Esophagus squamous epithelium (tissue), 5 donors: ENCODE results near the gene RASAL2. TPM values are rescaled to one million over a fixed set of nuclear protein-coding genes. Genes with fewer than 3 reads are reported as not detected.

Source experiments
- DNase-seq: peaks from one replicate; lab custom pipeline; 2025; lab: John Stamatoyannopoulos, UW
- H3K27ac ChIP-seq, 4 donors: fragments of 200-600 bp; sonication (generic); one replicate each; pipeline ENCODE4 v1.5.1; 2016 to 2019; ENCODE audit warnings: mild to moderate bottlenecking in 1 of 4
- H3K27me3 ChIP-seq, 4 donors: fragments of 200-600 bp; sonication (generic); 1 replicate in 3 of 4; 2 replicates in 1 of 4; pipeline versions ENCODE4 v1.5.1 to v1.6.0; 2017 to 2021; ENCODE audit warnings: antibody characterized with exemption in 1 of 4
- H3K36me3 ChIP-seq, 3 donors: fragments of 200-600 bp; sonication (generic); one replicate each; pipeline ENCODE4 v1.5.1; 2016 to 2019
- H3K4me1 ChIP-seq, 3 donors: fragments of 200-600 bp; sonication (generic); one replicate each; pipeline ENCODE4 v1.5.1; 2017 to 2019
- H3K4me3 ChIP-seq, 4 donors: fragments of 200-600 bp; sonication (generic); 1 replicate in 3 of 4; 2 replicates in 1 of 4; pipeline ENCODE4 v1.5.1; 2016 to 2019; ENCODE audit warnings: mild to moderate bottlenecking in 2 of 4, moderate library complexity in 1 of 4
- H3K9me3 ChIP-seq, 3 donors: fragments of 200-600 bp; sonication (generic); one replicate each; pipeline ENCODE4 v1.5.1; 2016 to 2019
- POLR2A ChIP-seq, 4 donors: fragments of 450-650 bp; IDR thresholded peaks; one replicate each; pipeline ENCODE4 v1.6.1; 2017; ENCODE audit warnings: antibody characterized with exemption in 4 of 4, mild to moderate bottlenecking in 4 of 4, moderate library complexity in 3 of 4
- WGBS, 2 donors: methylation state at CpG; one replicate each; pipeline ENCODE4 v1.1.5; 2018; 5-methylcytosine and 5-hydroxymethylcytosine counted together
- intact Hi-C: fragments of 100-400 bp; cut with DNase I; formaldehyde crosslinking; loops from one replicate; pipeline ENCODE4 v1.15.0; 2022
- total RNA-seq, 4 donors: library from RNA; depleted of rRNA; stranded (reverse); fragments of >200 nt; gene quantifications; one replicate each; pipeline ENCODE4 v1.1.0, GENCODE V29; 2016
- TF ChIP-seq, protein P1 (sequence below), 6 experiments: fragments of 450-650 bp in 4 of 6; fragments of 200-600 bp in 2 of 6; sonication (generic) in 2 of 6; IDR thresholded peaks; one replicate each; pipeline ENCODE4 v1.5.1; 2016 to 2019; ENCODE audit warnings: antibody characterized with exemption in 6 of 6, mild to moderate bottlenecking in 4 of 6, moderate library complexity in 4 of 6
- donor health status: DM: yes; HTN: yes; CAD: no.

Gene RASAL2
- total RNA-seq, 4 donors from 2014 or later, result 20.4 to 29.8 (median 25.5) TPM

DNA sequence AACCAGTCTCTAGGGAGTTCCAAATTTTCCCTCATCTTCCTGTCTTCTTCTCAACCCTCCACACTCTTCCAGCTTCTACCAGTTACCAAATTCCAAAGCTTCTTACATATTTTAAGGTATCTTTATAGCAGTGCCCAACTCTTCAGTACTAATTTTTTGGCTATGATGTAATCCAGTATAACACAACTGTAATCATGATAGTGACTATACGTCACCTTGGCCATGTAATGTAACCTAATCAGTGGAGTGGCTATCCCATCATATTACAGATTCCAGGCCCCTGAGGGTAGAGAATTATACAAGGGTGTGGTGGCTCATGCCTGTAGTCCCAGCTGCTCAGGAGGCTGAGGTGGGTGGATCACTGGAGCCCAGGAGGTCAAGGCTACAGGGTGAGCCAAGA lies 259.6 kb downstream of the RASAL2 start:
- Histone ChIP-seq H3K4me3 (no peak overlapping the region), H3K36me3 (no peaks in the 10 kb centered on the region), H3K9me3 (peaks cover 0 to 9% (median 6%) of the 10 kb centered on the region in 3 donors), H3K27ac (no peak overlapping the region), H3K4me1 (no peaks in the 10 kb centered on the region), H3K27me3 (no peaks in the 10 kb centered on the region)
- no peak for TF ChIP-seq POLR2A (IDR thresholded peaks at IDR 0.05)
- TF ChIP-seq, protein P1, sequence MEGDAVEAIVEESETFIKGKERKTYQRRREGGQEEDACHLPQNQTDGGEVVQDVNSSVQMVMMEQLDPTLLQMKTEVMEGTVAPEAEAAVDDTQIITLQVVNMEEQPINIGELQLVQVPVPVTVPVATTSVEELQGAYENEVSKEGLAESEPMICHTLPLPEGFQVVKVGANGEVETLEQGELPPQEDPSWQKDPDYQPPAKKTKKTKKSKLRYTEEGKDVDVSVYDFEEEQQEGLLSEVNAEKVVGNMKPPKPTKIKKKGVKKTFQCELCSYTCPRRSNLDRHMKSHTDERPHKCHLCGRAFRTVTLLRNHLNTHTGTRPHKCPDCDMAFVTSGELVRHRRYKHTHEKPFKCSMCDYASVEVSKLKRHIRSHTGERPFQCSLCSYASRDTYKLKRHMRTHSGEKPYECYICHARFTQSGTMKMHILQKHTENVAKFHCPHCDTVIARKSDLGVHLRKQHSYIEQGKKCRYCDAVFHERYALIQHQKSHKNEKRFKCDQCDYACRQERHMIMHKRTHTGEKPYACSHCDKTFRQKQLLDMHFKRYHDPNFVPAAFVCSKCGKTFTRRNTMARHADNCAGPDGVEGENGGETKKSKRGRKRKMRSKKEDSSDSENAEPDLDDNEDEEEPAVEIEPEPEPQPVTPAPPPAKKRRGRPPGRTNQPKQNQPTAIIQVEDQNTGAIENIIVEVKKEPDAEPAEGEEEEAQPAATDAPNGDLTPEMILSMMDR (IDR thresholded peaks at IDR 0.05), result no peak
- 79 to 80% methylated on average over 1 of the region's 1 CpG for WGBS, 2 donors
- intact Hi-C loops, result no loop called here
- no peak for DNase-seq

DNA sequence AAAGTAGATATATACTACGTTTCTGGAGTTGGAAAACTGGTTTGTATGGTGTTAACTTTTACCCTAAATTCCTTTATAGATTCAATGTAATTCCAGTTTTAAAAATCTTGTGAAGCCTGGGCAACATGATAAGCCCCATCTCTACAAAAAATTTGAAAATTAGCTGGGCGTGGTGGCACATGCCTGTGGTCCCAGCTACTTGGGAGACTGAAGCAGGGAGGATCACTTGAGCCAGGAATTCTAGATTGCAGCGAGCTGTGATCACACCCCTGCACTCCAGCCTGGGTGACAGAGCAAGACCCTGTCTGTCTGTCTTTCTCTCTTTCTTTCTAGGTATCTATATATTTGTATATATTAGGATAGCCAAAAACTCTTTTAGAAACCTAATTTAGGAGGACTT lies 260.9 kb downstream of the RASAL2 start:
- H3K9me3 ChIP-seq, result peaks cover 0 to 9% (median 6%) of the 10 kb centered on the region in 3 donors
- DNase-seq, result no peak
- no peak overlapping the region for H3K27ac ChIP-seq
- H3K27me3 ChIP-seq, result no peaks in the 10 kb centered on the region
- no peaks in the 10 kb centered on the region for H3K36me3 ChIP-seq
- H3K4me1 ChIP-seq, result peaks cover 0 to 8% (median 0%) of the 10 kb centered on the region in 3 donors
- no peak for TF ChIP-seq POLR2A (IDR thresholded peaks at IDR 0.05)
- TF ChIP-seq, protein P1 (IDR thresholded peaks at IDR 0.05), result no peak
- no peak overlapping the region for H3K4me3 ChIP-seq
- intact Hi-C loops, result no loop called here
- WGBS, 2 donors, result 75 to 76% methylated on average over 3 of the region's 3 CpGs

DNA sequence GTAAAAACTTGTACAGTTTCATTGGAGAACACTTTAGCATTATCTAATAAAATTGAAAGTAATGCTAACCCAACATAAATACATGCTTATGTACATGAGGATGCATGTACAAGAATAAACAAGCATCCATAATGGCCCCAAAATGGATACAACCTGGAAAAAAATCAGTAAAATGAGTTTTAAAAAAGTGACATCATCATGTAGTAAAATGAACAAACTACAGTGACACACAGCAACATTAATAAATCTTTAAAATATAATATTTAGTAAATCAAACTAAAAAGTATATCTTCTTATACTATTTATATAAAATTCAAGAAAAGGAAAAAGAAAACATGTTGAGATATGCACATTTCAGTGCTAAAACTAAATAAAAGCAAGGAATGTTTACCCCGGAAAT lies 262.4 kb downstream of the RASAL2 start:
- no peaks in the 10 kb centered on the region for H3K36me3 ChIP-seq
- WGBS, 2 donors, result 95 to 96% methylated on average over 1 of the region's 1 CpG
- intact Hi-C loops, result no loop called here
- no peak for DNase-seq
- TF ChIP-seq, protein P1 (IDR thresholded peaks at IDR 0.05), result no peak
- no peaks in the 10 kb centered on the region for H3K27me3 ChIP-seq
- H3K9me3 ChIP-seq, result peaks cover 0 to 9% (median 6%) of the 10 kb centered on the region in 3 donors
- H3K27ac ChIP-seq, result no peak overlapping the region
- peaks cover 0 to 22% (median 0%) of the 10 kb centered on the region in 3 donors for H3K4me1 ChIP-seq
- no peak overlapping the region for H3K4me3 ChIP-seq

DNA sequence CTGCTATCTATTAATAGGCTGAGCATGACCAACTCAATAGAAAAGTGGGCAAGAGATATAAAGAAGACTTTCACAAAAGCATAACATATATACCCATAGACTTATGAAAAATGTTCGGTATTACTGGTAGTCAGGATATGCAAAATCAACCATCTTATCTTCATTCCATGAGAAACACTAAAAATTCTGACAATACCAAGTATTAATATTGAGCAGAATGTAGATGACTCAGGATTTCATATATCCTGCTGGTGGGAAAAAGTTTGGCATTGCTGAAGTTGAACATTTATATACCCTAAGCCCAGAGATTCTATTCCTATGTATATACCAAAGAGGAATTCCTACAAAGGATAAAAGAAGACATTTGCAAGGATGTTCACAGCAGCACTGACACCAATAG lies 264.6 kb downstream of the RASAL2 start:
- Histone ChIP-seq H3K9me3 (no peaks in the 10 kb centered on the region), H3K4me1 (peaks cover 0 to 22% (median 0%) of the 10 kb centered on the region in 3 donors), H3K4me3 (no peak overlapping the region), H3K27ac (no peak overlapping the region), H3K36me3 (no peaks in the 10 kb centered on the region), H3K27me3 (no peaks in the 10 kb centered on the region)
- intact Hi-C loops, result no loop called here
- 93 to 96% methylated on average over 1 of the region's 1 CpG for WGBS, 2 donors
- DNase-seq, result no peak
- TF ChIP-seq POLR2A (IDR thresholded peaks at IDR 0.05), result no peak
- TF ChIP-seq, protein P1 (IDR thresholded peaks at IDR 0.05), result no peak

DNA sequence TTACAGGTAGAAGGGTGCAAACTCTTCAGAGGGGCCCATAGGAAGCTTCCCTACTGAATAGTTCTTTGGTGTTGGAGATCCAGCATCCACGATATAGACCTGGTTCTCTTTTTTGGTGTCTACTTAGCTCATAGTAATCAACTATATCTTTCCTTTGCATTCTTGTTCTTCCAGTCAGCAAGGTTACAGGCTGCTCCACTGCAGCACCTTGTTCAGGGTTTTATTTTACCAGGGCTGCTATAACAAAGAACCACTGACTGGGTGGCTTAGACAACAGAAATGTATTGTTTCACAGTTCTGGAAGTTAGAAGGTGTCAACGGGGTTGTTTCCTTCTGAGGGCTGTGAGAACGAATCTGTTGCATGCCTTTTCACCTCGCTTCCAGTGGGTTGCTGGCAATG lies 266.5 kb downstream of the RASAL2 start:
- no peak for DNase-seq
- intact Hi-C loops, result no loop called here
- peaks cover 0 to 22% (median 0%) of the 10 kb centered on the region in 3 donors for H3K4me1 ChIP-seq
- H3K27ac ChIP-seq, result peak overlapping the region in 3 of 4 donors; percentile 13 to 24 (median 19)
- no peaks in the 10 kb centered on the region for H3K9me3 ChIP-seq
- H3K36me3 ChIP-seq, result no peaks in the 10 kb centered on the region
- TF ChIP-seq, protein P1 (IDR thresholded peaks at IDR 0.05), result no peak
- TF ChIP-seq POLR2A (IDR thresholded peaks at IDR 0.05), result no peak
- 51 to 60% methylated on average over 4 of the region's 4 CpGs for WGBS, 2 donors
- no peaks in the 10 kb centered on the region for H3K27me3 ChIP-seq
- H3K4me3 ChIP-seq, result no peak overlapping the region
